Measurements from ENCODE around the gene DPP6. TPM values are rescaled to one million over a fixed set of nuclear protein-coding genes. Genes with fewer than 3 reads are reported as not detected.

DPP6 gene
- total and polyA plus RNA-seq, 9 donors = 0.22 to 3.9 (median 1.3) TPM; not detected in 1

- TF ChIP-seq CTCF (IDR thresholded peaks at IDR 0.05) (no peak), POLR2A (IDR thresholded peaks at IDR 0.05) (no peak), EP300 (IDR thresholded peaks at IDR 0.05) (no peak)
- WGBS, 3 donors = 10 to 20% (median 15%) methylated on average over 45 to 50 of the region's 50 CpGs
- intact Hi-C loops (cut with DNase I) = no loop called here
Measured at GRCh38 chr7:154794147-154794780, 742.1 kb downstream of the DPP6 start.

GRCh38 chr7:154795014-154795413 is 742.8 kb downstream of the DPP6 start:
- no peak overlapping the region for H3K4me3 ChIP-seq
- H3K4me1 ChIP-seq (ENCODE audit: insufficient read depth) = no peaks in the 10 kb centered on the region
- TF ChIP-seq EP300 (IDR thresholded peaks at IDR 0.05) (no peak), CTCF (IDR thresholded peaks at IDR 0.05) (no peak), POLR2A (IDR thresholded peaks at IDR 0.05) (no peak)
- no peaks in the 10 kb centered on the region for H3K36me3 ChIP-seq
- no peak overlapping the region for H3K27ac ChIP-seq
- no peak for DNase-seq
- intact Hi-C loops (cut with DNase I) = no loop called here
- no peaks in the 10 kb centered on the region for H3K27me3 ChIP-seq
- no peaks in the 10 kb centered on the region for H3K9me3 ChIP-seq
- WGBS, 3 donors = 56 to 66% (median 64%) methylated on average over 4 of the region's 4 CpGs

More at GRCh38 chr7:154794147-154794780, 742.1 kb downstream of the DPP6 start:
- no peak for DNase-seq
- Histone ChIP-seq H3K4me1 (ENCODE audit: insufficient read depth) (no peaks in the 10 kb centered on the region), H3K27ac (no peak overlapping the region), H3K36me3 (no peaks in the 10 kb centered on the region), H3K27me3 (no peaks in the 10 kb centered on the region), H3K9me3 (peaks cover 0 to 2% of the 10 kb centered on the region in 2 donors), H3K4me3 (no peak overlapping the region)

GRCh38 chr7:154795437-154795836 is 743.2 kb downstream of the DPP6 start:
- WGBS, 3 donors = 80 to 84% (median 81%) methylated on average over 13 of the region's 13 CpGs

GRCh38 chr7:154804449-154804848 is 752.3 kb downstream of the DPP6 start:
- Histone ChIP-seq H3K9me3 (no peaks in the 10 kb centered on the region), H3K27me3 (no peaks in the 10 kb centered on the region), H3K4me1 (ENCODE audit: insufficient read depth) (no peaks in the 10 kb centered on the region), H3K36me3 (no peaks in the 10 kb centered on the region), H3K27ac (no peak overlapping the region), H3K4me3 (no peak overlapping the region)
- 74 to 91% (median 80%) methylated on average over 3 of the region's 3 CpGs for WGBS, 3 donors
- no peak for DNase-seq
- intact Hi-C loops (cut with DNase I) = no loop called here
- TF ChIP-seq EP300 (IDR thresholded peaks at IDR 0.05) (no peak), POLR2A (IDR thresholded peaks at IDR 0.05) (no peak), CTCF (IDR thresholded peaks at IDR 0.05) (no peak)

More at GRCh38 chr7:154795437-154795836, 743.2 kb downstream of the DPP6 start:
- no peak overlapping the region for H3K27ac ChIP-seq
- intact Hi-C loops (cut with DNase I) = no loop called here
- H3K4me3 ChIP-seq = no peak overlapping the region
- no peaks in the 10 kb centered on the region for H3K9me3 ChIP-seq
- H3K4me1 ChIP-seq (ENCODE audit: insufficient read depth) = no peaks in the 10 kb centered on the region
- H3K36me3 ChIP-seq = no peaks in the 10 kb centered on the region
- no peaks in the 10 kb centered on the region for H3K27me3 ChIP-seq
- no peak for TF ChIP-seq POLR2A (IDR thresholded peaks at IDR 0.05)
- no peak for TF ChIP-seq EP300 (IDR thresholded peaks at IDR 0.05)
- TF ChIP-seq CTCF (IDR thresholded peaks at IDR 0.05) = no peak
- no peak for DNase-seq

Data from ovary (tissue), 9 donors.